DMS153 (cell line): ENCODE results near the gene PARD6A.

Experiments used
- DNase-seq: peaks from one replicate; lab custom pipeline; 2025; lab: John Stamatoyannopoulos, UW

Gene PARD6A

DNA sequence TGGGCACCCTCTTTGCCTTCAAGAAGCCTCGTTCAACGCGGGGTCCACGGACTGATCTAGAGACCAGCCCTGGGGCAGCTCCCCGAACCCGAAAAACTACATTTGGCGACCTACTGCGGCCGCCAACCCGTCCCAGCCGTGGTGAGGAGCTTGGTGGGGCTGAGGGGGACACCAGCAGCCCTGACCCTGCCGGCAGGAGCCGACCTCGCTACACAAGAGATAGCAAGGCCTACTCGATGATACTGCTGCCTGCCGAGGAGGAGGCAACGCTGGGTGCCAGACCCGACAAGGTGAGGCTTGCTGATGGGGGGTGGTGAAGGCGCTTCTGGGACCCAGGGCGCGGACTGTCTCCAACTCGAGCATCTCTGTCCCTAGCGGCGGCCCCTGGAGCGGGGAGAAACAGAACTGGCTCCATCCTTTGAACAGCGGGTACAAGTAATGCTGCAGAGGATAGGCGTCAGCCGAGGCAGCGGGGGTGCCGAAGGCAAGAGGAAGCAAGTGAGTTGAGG lies 6.3 kb upstream of the PARD6A start:
- DNase-seq = no peak

DNA sequence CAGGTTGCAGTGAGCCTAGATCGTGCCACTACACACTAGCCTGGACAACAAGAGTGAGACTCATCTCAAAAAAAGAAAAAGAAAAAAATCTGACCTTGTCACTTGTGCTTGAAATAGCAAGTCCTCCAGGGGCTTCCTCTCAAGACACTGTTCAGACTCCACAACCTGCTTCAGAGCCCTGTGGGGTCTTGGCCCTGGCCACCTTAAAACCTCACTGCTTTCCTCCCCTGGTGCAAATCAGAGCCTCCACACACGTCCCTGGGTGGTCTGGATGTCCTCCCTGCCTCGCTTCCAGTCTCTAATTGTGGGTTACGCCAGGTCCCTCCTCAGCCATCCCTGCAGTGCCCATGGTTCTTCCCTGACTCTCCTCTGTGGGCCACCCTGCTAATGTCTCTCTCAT lies 5.4 kb upstream of the PARD6A start:
- no peak for DNase-seq

DNA sequence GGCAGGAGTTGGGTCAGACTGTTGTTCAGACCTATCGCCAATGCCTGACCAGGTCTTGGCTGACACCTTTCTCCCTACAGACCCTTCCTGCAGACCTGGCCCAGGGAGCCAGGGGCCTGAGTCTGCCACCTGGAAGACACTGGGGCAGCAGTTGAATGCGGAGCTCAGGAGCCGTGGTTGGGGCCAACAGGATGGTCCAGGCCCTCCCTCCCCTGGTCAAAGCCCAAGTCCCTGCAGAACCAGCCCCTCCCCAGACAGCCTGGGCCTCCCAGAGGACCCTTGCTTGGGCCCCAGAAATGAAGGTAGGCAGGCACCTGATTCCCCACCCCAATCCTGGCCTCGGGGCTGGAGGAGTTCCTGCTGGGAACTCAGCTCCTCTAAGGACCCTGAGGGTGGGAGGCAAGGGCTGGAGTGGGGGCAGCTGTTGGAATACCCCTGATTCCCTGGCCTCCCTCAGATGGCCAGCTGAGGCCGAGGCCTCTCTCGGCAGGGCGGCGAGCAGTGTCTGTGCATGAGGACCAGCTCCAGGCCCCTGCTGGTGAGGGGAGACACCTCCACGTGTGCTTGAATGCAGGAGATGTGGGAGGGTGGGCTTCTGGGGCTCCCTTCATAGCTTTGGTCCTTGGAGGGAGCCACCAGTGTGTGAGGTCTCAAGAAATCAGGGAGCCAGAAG lies 4.3 kb upstream of the PARD6A start:
- no peak for DNase-seq

DNA sequence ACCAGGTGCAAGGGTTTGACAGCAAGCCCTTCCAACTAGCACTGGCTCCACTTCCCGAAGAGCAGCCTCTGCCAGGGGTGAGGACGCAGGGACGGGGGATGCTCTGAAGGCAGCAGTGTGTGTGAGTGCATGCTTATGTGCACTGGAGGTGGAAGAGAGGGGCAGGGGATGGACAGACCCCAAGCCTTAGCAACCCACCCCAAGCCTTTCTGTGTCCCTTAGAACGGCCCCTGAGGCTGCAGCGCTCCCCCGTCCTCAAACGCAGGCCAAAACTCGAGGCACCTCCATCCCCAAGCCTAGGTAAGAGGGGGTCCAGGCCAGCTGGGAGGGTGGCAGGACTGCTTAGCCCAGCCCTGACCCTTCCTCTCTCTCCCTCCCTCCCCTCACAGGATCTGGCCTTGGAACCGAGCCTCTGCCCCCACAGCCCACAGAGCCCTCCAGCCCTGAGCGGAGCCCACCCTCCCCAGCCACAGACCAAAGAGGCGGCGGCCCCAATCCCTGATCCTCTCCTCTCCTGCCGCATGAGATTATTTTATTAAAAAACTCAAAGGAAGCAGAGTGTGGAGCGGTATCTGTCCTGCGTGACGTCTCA lies 3.6 kb upstream of the PARD6A start:
- no peak for DNase-seq

DNA sequence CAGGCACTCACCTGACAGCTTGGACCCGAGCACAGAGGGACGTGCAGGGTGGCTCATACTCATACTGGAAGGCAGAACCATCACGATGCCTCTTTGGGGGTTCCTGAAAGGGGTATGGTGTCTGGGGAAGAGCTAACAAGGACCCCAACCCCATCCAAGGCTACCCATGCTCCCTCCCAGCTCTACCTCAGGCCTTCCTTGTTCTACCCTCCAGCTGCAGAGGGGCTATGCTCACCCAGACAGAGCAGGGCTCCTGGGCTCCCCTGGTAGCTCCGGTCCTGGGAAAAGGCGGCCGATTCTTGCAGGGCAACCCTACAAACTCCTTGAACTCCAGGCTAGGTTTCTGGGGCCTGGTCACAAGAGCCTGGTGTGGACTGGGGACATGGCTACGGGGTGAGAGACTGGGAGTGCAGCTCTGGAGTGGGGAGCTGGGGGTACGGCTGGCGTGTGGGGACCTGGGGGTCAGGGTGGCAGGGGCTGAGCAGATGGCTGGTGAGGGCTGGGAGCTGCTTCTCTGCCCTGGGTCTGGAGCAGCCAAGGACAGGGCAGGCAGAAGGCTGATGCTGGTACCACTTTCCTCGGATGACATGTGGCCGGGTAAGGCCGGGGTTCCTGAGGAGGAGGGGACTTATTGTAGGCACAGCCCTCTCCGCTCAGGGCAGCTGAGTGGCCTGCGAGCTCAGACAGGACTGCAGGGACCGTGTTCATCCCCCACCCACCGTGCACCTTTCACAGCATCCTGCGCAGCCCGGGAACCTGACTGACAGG lies 2.8 kb upstream of the PARD6A start:
- no peak for DNase-seq

DNA sequence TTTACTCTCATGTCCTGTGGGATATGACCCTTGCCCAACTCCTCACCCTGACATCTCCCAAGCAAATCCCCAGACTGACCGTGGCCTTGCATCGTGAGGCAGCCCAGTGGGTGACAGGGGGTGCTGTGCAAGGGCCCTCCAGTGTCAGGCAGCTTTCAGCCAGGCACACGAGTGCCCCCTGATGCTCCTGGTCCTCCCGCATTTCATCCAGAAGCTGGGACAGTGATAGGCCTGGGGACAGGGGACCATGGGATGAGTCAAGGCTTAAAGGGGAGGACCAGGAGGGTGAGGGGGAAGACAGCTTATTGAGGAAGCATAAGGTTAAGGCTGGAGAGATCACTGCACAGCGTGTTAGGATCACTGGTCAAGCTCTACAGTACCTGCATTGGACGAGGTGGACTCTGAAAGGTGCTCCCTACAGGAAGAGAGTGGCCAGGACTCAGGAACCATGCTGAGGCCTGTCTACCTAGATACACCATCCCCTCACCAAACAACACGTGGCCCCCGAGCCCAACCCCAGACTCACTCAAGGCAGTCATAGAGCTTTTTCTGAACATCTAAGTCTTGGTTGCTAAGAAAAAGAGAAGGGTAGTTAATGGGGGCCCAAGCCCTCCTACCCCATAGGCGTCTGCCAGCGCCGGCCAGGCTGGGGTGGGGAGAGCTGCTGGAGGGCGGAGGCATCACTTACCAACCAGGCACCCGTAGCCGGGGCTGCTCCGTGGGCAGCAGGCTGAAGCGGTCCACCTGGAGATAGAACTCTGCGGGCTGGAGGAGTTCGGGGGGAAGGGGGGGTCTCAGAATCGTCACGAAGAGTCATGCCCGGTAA lies 1.7 kb upstream of the PARD6A start:
- DNase-seq = no peak

DNA sequence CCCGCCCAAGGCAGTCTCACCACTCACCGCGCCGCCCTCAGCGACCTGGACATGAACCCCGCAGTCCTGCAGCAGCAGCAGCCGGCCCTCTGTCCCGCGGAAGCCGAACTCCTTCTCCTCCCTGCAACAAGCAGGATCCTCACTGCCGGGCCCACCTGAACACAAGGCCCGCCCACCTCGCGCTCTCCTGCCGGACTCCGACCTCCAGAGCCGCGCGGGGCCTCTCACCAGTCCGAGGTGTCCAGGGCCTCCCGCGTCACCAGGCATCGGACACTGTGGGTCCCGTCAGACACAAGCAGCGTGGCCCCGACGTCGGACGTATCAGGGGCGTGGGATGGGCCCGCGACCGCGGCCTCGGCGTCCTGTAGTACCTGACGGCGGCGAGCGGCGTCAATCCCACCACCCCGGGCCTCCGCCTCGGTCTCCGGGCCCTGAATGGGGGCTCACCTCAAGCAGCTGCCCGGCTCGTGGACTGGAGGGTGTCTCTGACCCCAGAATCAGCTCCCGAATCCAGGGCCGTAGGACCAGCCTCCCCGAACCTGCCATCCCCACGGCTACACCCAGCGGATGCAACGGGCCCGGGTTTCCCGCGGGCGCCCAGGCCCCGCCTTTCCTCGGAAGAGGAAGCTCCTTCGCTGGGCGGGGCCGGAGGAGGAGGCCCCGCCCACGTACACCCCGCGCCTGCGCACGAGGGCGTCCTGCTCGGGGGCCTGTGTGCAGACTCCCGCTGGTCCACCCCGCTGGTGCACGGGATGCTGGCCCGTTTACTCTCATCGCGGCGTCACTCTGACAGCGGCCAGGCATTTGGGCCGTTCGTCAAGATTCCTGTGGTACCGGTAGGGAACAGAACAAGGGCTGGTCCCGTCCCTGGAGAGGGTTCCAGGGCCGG lies 841 bp upstream of the PARD6A start, which contains the start of gene ACD:
ACD (minus strand) TSS at position 586 of the 889 bp plus-strand sequence; CDS start at position 546, 40 bp downstream.
- peak; percentile 87 for DNase-seq

DNA sequence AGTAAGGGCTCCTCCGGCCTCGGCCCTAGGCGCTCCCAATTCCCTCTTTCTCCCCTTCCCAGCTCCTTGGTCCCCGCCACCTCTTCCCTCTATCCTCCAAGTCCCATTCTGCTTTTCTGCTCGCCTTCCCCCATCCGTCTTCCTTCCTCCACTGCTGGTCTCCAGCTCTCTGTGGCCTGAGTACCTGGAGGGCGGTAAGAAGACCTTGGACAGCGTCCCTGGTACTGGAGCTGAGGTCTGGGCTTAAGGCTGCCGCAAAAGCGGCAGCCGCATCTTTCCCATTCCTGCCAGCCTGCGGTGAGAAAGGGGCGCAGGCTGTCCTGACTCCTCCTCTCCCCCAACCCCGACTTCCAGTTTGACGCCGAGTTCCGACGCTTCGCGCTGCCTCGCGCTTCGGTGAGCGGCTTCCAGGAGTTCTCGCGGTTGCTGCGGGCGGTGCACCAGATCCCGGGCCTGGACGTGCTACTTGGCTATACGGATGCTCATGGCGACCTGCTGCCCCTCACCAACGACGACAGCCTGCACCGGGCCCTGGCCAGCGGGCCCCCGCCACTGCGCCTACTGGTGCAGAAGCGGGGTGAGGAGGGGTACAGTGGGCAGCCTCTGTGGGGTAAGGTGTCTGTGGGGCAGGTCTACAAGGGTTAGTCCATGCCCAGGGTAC lies 471 bp downstream of the PARD6A start:
- peak; percentile 29 for DNase-seq

DNA sequence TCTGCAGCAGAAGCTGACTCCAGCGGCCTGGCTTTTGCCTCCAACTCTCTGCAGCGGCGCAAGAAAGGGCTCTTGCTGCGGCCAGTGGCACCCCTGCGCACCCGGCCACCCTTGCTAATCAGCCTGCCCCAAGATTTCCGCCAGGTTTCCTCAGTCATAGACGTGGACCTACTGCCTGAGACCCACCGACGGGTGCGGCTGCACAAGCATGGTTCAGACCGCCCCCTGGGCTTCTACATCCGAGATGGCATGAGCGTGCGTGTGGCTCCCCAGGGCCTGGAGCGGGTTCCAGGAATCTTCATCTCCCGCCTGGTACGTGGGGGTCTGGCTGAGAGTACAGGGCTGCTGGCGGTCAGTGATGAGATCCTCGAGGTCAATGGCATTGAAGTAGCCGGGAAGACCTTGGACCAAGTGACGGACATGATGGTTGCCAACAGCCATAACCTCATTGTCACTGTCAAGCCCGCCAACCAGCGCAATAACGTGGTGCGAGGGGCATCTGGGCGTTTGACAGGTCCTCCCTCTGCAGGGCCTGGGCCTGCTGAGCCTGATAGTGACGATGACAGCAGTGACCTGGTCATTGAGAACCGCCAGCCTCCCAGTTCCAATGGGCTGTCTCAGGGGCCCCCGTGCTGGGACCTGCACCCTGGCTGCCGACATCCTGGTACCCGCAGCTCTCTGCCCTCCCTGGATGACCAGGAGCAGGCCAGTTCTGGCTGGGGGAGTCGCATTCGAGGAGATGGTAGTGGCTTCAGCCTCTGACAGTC lies 1.3 kb downstream of the PARD6A start:
- no peak for DNase-seq

DNA sequence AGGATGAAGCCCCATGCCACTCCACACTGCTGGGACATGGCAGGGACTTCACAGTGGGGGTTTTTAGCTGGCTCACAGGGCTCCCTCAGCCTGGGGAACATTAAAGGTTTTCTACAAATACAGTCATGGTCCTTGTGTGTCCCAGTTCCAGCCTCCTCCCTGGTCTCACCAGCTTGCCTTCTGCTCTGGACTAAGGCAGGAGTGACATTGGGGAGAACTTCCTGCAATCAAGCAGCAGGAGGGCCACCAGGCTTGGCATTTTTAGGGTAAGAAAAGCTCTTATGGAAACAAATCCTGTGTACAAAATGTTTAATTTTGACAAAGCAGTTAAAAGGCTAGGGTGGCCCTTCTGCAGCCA lies 1.9 kb downstream of the PARD6A start:
- no peak for DNase-seq

DNA sequence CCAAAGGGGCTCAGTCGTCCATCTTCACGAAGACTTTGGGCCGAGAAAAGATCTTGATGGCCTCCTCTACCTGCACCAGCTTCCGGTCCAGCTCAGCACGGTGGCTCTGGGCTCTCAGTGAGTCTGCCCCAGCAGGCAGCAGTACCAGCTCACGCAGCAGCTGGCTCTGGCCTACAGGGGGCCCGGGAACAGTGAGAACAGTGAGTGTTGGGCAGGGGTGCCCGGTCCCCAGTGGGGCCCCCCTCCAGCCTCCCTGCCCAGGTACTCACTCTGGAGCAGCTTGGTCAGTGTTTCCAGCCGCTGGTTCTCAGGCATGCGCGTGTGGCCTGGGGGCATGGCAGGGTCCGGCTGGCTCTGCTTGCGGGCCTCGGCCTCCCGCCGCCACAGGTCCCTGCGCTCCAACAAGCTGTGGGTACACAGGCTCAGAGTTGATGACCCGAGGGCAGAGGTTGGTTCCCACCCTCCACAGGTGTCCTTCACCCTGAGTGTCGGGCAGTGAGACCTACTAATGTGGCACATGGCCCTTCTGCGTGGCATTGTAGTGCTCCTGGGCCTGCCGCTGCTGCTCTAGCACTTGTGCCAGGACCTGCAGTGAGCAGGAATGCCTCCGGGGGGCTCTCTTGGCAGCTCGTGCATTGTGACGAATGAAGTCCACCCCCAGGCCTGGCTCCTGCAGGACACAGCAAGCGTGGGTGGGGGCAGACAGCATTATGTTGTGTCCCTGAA lies 2.6 kb downstream of the PARD6A start:
- DNase-seq = no peak

DNA sequence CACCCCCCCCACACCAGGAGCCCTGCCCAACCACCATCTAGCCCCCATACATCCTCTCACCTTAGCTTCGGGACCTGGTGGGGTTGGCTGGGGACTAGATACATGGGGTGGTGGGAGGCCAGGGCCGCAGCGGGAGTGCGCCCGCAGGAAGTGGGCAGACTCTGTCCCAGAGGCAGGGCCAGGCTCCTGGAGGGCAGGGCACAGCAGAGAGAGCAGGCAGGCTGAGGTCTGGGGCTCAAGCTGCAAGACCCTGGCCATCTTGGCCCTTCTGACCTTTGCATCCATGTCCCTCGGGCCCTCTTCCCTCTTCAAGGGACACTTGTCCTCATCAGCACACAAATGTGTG lies 3.1 kb downstream of the PARD6A start:
- no peak for DNase-seq

DNA sequence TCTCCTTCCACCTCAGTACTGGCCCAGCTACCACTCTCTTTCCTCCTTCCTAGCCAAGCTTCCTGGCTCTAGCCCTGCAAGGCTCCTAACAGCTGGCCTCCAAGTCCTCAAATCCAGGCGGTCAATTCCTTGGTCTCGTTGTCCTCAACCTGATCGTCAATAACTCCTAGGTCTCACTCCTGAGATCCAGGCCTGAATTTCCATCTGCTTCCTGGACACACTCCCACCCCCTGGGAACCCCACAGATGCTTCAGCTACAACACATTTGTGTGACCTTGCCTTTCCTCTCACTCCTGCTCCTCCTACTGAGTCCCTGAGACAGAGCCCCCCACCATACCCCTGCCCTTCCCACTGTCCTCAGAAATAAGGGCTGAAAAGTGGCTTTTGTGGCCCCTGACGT lies 3.5 kb downstream of the PARD6A start:
- DNase-seq = no peak

DNA sequence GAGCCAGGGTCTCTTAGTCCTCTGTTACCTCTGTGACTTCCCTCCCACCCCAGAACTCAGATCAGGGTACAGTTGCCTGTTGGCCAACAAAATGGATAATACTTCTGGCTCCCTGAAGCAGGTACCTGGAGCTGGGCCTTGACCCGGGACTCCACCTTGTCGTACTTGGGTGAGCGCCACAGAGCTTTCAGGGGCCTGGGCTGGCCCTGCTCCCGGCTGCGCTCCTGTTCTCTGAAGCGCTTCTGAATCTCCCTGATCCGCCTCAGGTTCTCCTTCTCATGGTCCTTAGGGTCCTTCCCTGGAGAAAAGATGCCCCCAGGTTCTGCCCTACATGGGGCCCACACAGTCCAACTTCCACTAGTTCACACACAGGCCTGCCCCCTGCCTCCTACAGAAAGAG lies 4.1 kb downstream of the PARD6A start:
- DNase-seq = no peak

DNA sequence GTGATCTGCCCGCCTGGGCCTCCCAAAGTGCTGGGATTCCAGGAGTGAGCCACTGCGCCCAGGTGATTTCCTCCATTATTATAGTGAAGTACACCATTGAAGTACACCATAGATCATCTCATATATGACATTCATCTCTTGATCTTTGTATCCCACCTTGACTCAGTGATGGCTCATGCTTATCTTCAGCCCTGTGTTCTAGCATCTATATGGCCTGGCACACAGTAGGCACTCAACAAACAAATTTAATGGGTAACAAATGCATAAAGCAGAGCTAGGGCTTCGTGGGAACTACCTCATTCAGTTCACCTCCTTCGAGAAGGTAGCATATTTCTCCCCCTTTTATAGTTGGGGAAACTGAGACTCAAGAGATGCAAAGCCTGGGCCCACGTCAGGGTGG lies 4.8 kb downstream of the PARD6A start:
- no peak for DNase-seq

DNA sequence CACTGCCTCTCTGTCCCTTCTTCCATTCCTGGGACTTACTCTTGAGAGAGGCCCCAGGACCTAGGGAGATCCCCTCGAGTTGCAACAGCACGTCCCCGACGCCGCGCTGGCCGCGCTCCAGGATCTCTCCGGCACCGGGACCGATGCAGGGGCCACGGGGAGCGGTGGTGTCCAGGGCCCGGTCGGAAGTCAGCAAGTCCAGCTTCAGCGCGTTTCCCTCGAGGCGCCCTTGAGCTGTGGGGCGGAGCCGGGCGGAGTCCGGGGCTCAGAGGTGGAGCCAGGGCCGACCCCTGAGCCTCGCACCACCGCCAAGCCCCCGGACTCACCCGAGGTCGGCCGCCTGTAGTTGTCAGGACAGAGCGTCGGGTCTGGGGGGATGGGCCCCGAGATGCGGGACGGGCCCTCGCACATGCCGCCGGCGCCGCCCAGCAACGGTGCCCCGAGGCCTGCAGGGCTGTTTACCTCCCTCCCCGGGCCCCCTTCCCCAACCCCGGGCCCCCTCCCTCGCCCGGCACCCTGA lies 5.3 kb downstream of the PARD6A start:
- DNase-seq = no peak

DNA sequence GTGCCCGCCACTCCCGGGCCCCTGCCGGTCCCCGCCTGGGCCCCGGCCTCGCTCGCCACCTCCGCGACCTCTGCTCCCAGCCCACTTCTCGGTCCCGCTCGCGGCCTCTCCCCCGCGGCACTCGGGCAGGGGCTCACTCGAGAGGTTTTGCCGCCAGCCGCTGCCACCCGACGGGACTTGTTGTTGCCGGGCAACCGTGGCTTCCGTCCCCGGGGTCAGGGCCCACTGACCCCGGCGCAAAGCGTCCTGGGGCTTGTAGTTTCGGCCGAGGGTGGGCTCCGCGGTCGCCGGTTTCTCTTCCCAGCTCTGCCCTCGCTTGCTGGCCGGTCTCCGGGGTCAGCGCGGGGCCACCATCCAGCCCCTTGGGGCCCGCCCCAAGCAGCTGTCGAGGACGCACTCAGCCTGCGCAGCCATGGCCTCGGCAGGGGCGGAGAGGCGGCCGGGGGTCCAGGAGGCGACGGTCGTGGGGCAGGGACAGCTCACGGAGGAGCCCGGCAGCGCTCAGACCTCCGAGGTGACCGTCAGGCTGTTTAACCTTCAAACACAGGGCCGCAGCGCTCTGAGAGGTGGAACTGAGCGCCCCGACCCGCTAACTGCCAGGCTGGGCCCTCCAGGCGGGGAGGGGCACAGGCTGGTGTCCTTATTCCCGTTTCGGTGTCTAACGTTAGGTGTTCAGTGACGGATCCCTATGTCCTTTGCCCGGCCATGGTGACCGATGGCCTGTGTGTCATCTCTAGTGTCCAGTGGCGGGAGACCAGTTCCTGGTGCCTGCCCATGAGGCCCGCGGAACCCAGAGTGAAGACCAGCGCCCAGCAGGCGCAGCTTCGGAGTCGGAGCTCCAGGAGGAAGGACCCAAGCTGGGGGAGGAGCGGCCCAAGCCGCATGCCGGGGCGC lies 6.0 kb downstream of the PARD6A start, which contains the start of the genes C16orf86 and ENKD1:
C16orf86 (plus strand) TSS at position 256 of the 894 bp plus-strand sequence; CDS start at position 413, 157 bp downstream.
ENKD1 (minus strand) TSS at position 192 of the 894 bp plus-strand sequence. CDS start 308 bp downstream, outside the sequence.
- peak; percentile 65 for DNase-seq

DNA sequence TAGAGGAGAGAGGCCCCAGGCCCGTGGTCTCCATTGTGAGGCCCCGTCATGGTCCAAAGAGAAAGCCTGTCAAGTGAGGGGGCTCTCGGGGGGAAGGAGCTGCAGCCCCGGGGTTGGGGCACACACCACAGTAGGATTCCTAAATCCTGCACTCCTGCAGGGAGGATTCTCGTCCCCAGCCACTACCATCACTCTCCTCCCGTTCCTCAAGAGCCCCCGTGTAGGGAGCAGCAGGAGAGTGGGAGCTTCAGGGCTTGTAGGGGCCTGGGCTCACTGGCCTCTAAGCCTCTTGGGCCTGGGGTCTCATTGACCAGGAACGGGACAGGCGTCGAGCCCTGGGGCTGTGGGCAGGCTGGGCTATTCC lies 6.7 kb downstream of the PARD6A start:
- DNase-seq = no peak
